GM04503 (cell line): ENCODE results near the gene MLC1.

Experiments used
- DNase-seq: peaks from one replicate; pipeline ENCODE4 v3.0.0-alpha.2; 2012; ENCODE audit warnings: low read depth

MLC1 gene

GRCh38 chr22:50035976-50036724, 49.1 kb downstream of the MLC1 start:
- DNase-seq = no peak

- DNase-seq = no peak
Measured at GRCh38 chr22:50035131-50035881, 49.9 kb downstream of the MLC1 start.

DNA sequence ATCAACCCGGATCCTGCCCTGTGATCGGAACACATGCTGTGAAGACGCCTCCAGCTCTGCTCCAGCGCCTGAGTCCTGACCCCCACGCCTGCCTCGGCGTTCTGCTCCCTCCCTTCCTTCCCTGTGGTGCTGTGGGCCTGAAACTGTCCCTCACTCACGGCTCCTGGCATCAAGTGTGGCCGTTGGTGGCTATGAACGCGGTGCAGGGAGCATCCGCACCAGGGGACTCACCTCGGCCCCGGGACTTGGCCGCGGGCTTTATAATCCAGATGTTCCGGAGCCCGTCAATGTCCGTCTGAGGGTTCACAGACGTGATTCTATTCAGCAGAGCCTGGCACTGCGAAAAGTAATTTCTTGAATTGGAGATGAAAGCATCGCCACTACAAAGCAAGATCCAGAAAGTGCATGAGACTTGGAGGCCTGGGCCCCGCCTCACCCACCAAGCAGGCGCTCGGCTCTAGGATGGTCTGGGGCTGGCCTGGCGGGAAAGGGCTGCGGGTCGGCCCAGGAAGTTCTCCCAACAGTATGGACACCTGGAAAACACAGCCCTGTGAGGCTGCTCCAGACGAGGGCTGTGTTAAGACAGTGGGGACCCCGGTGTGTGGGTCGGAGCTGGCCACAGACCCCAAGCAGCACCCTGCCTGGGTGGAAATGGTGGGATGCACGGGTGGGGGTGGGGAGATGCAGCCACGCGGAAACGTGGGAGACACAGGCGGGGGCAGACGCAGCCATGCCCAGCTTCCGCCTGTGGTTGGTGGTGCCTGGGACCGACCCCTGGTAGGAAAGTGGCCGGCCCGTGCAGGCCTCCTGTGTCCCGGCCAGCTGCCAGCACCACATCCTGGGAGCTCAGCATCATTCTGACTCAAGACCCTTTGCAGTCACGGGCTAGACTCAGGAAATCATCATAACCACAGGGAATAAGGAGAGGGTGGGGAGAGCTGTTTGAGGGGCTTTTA, 50.8 kb downstream of the MLC1 start:
- DNase-seq = no peak

GRCh38 chr22:50032941-50033601, 52.2 kb downstream of the MLC1 start:
- no peak for DNase-seq

DNA sequence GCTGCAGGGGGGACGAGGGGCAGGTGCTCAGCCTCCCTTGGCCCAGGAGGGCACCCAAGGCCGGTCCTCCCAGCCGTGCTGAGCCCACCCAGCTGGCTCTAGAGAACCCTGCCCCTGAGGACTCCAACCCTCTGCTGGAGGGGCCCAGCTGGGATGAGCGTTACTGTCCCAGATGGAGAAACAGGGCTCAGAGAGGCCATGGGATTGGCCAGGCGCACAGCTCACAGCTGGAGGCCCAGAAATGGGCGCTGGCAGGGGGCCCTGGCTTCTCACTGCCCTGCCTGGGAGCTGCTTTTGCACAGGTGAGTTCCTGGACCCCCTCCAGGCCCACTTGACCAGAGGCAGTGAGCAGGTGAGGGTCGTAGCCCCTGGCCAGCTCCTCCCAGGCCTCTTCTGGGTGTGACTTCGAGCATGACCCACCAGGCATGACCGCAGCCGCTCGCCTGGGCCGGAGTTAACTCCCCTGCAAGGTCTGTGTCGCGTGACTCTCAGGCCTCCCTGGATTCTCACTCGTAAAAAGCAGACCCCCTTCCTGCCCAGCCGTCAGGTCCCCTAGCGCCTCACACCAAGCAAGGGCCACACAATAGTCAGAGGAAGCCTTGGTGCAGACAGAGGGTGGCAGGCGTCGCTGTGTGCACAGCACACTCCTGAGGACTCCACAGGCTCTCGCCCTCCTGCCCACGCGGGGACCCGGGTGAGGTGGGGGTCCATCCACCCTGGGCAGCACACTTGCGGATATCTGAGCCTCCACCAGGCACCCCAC, 52.9 kb downstream of the MLC1 start:
- DNase-seq = no peak

GRCh38 chr22:50031189-50032091, 53.8 kb downstream of the MLC1 start:
- no peak for DNase-seq

GRCh38 chr22:50030297-50031188, 54.7 kb downstream of the MLC1 start:
- peak; percentile 3 for DNase-seq

- no peak for DNase-seq
Measured at GRCh38 chr22:50027639-50028537, 57.3 kb downstream of the MLC1 start.

DNA sequence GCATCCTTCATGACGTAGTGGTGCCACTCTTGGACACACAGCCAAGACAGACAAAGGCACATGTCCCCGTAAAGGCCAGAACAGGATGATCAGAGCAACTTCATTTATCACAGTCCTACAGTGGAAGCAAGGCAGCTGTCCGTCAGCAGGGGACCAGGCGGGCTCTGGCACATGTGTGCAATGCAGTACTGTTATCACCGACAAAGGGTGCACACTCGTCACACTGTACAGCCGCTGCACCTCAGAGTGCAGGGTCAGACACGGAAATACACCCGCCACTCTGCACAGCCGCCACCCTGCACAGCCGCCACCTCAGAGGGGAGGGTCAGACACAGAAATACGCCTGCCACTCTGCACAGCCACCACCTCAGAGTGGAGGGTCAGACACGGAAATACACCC, 59.2 kb downstream of the MLC1 start:
- DNase-seq = no peak

GRCh38 chr22:50022171-50022819, 62.9 kb downstream of the MLC1 start:
- DNase-seq = no peak

DNA sequence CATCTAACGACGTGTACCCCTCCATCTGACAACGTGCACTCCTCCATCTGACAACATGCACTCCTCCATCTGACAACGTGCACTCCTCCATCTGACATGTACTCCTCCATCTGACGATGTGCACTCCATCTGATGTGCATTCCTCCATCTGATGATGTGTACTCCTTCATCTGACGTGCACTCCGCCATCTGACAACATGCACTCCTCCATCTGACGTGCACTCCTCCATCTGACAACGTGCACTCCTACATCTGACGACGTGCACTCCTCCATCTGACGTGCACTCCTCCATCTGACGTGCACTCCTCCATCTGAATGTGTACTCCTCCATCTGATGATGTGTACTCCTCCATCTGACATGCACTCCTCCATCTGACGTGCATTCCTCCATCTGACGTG, 64.6 kb downstream of the MLC1 start:
- DNase-seq = no peak

GRCh38 chr22:50019316-50019715, 65.9 kb downstream of the MLC1 start:
- DNase-seq = no peak

DNA sequence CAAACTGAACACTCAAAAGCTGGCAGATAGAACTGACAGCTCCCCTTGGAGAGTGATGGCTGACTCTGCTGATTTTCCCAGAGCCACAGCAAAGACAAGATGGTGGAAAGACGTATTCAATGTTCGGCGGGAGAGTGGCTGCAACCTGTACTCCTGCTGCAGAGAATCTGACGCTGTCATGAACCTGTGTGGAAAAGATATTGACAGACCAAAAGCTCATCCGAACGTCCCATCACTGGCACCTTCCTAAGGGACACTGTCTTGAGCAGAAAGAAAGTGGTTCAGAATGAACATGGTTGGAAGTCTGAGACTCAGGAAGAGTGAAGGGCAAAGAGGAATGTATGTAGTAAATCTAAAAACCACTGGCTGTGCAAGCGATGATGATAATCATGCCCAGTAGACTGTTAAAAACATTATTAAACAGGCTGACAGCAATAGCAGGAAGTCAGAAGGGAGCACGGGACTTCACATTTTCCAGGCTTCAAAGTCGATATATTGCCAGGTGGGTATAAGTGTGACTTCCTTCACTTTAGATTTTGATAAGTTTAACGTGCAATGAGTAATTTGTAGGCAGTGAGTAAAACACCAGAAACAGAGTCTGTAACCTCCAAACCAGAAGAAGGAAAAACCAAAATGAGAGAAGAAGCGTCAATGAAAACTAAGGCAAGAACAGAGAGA, 66.5 kb downstream of the MLC1 start:
- no peak for DNase-seq

DNA sequence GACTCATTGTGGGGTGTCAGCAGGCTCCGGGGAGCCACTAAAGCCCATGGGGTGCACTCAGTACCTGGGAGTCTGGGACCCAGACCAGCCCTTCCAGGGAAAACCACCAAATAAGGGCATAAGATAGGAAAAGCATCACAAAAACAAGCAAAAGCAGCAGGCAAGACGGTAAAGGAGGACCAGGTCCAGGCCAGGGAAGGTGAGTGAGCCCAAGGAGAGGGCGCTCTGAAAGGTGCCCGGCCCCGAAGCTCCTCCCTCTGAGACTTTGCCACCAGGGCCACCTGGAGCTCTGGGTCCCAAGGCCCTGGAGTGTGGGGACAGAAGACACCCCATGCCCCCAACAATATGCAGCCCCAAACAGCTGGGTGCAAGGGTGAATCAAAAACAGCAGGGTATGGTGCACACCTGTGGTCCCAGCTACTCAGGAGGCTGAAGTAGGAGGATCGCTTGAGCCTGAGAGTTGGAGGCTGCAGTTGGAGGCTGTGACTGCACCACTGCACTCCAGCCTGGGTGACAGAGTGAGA, 67.5 kb downstream of the MLC1 start:
- DNase-seq = no peak

- DNase-seq = no peak
Measured at GRCh38 chr22:50016988-50017700, 68.1 kb downstream of the MLC1 start.
